Rectal smooth muscle tissue (tissue), 1 donor: ENCODE data around the gene OR7C1.
"Not testable (repeated sequence)": the region's sequence is repeated elsewhere in the genome, so short reads cannot be mapped to it uniquely, and the experiment has no call there.

Experiments used
- H3K27ac ChIP-seq: one replicate; pipeline ENCODE4 v1.7.0; 2013; ENCODE audit warnings: low read depth, low read length, inconsistent platforms
- H3K27me3 ChIP-seq: one replicate; pipeline ENCODE4 v1.7.0; 2013; ENCODE audit warnings: low read length; ENCODE audit not compliant: control insufficient read depth, insufficient read depth
- H3K36me3 ChIP-seq: one replicate; pipeline ENCODE4 v1.7.0; 2013; ENCODE audit warnings: low read length; ENCODE audit not compliant: control insufficient read depth, insufficient read depth
- H3K4me1 ChIP-seq: one replicate; pipeline ENCODE4 v1.7.0; 2013; ENCODE audit warnings: low read length; ENCODE audit not compliant: control insufficient read depth, insufficient read depth
- H3K4me3 ChIP-seq: one replicate; pipeline ENCODE4 v1.7.0; 2013; ENCODE audit warnings: low read length
- H3K9ac ChIP-seq: one replicate; pipeline ENCODE4 v1.7.0; 2013; ENCODE audit warnings: low read length

The OR7C1 gene

GRCh38 chr19:14782626-14783409 is 52.2 kb downstream of the OR7C1 start:
- Histone ChIP-seq H3K4me1 (no peaks in the 10 kb centered on the region), H3K27ac (no peak overlapping the region), H3K9ac (no peak overlapping the region), H3K36me3 (no peaks in the 10 kb centered on the region), H3K27me3 (no peaks in the 10 kb centered on the region), H3K4me3 (no peak overlapping the region)

DNA sequence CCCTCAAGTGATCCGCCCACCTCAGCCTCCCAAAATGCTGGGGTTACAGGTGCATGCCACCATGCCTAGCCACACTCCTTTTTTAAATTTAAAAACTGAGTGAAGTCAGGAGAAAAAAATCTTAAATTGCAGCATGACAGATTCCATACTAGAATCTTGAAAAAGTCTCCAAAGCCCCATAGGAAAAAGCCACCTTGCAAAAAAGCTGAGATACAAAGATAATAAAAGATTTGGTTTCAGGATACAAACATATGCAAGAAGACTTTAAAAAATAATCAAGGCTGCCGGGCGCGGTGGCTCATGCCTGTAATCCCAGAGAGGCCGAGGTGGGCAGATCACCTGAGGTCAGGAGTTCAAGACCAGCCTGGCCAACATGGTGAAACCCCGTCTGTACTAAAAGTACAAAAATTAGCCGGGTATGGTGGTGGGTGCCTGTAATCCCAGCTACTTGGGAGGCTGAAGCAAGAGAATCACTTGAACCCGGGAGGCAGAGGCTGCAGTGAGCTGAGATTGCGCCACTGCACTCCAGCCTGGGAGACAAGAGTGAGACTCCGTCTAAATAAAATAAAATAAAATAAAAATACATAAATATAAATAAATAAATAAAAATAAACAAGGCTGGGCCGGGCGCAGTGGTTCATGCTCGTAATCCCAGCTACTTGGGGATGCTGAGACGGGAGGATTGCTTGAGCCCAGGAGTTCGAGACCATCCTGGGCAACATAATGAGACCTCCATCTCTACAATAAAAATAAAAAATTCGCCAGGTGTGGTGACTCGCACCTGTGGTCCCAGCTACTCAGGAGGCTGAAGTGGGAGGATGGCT is 53.1 kb downstream of the OR7C1 start:
- H3K4me3 ChIP-seq, H3K36me3 ChIP-seq, H3K9ac ChIP-seq, H3K27me3 ChIP-seq, H3K27ac ChIP-seq, H3K4me1 ChIP-seq: not testable (repeated sequence)

GRCh38 chr19:14780622-14781225 is 54.3 kb downstream of the OR7C1 start:
- H3K9ac ChIP-seq, H3K4me3 ChIP-seq, H3K36me3 ChIP-seq, H3K27me3 ChIP-seq, H3K27ac ChIP-seq, H3K4me1 ChIP-seq: not testable (repeated sequence)

DNA sequence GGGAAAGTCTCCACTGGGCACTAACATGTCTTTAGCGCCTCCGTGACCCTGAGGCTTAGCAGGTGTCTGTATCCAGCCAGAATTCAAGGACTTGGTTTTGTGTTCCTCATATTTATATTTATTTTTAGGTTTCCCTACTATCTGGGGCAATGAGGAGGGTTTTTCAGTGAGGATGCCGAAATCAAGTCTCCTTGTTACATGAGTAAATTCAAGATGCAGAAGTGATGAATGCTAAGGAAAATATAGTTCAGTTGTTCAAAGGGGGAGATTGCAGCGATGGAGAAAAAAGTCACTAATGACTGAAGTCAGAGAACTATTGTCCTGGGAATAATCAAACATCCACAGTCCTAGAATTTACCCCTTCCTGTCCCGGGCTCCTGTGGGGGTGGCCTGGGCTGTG is 55.8 kb downstream of the OR7C1 start:
- H3K36me3 ChIP-seq = no peaks in the 10 kb centered on the region
- H3K27ac ChIP-seq = no peak overlapping the region
- H3K4me1 ChIP-seq = no peaks in the 10 kb centered on the region
- no peak overlapping the region for H3K9ac ChIP-seq
- H3K27me3 ChIP-seq = no peaks in the 10 kb centered on the region
- no peak overlapping the region for H3K4me3 ChIP-seq

- not testable (repeated sequence) for H3K4me3 ChIP-seq, H3K27ac ChIP-seq, H3K27me3 ChIP-seq
These were observed 56.7 kb downstream of the OR7C1 start, which contains the start of gene ADGRE2 for GRCh38 chr19:14778110-14778845. Gene ADGRE2, minus strand, starts transcription at chr19:14778560. Its CDS starts 1,804 bp downstream, at chr19:14776756.

GRCh38 chr19:14777645-14778044 is 57.3 kb downstream of the OR7C1 start:
- H3K4me3 ChIP-seq, H3K4me1 ChIP-seq, H3K36me3 ChIP-seq, H3K27ac ChIP-seq, H3K9ac ChIP-seq, H3K27me3 ChIP-seq: not testable (repeated sequence)

More at GRCh38 chr19:14778110-14778845, 56.7 kb downstream of the OR7C1 start, which contains the start of gene ADGRE2:
- not testable (repeated sequence) for H3K36me3 ChIP-seq, H3K4me1 ChIP-seq, H3K9ac ChIP-seq

GRCh38 chr19:14775869-14776586 is 59.0 kb downstream of the OR7C1 start:
- H3K4me3 ChIP-seq = peak overlapping the region; percentile 41
- H3K27me3 ChIP-seq = no peaks in the 10 kb centered on the region
- H3K27ac ChIP-seq = no peak overlapping the region
- H3K9ac ChIP-seq = no peak overlapping the region
- no peaks in the 10 kb centered on the region for H3K4me1 ChIP-seq
- H3K36me3 ChIP-seq = no peaks in the 10 kb centered on the region

DNA sequence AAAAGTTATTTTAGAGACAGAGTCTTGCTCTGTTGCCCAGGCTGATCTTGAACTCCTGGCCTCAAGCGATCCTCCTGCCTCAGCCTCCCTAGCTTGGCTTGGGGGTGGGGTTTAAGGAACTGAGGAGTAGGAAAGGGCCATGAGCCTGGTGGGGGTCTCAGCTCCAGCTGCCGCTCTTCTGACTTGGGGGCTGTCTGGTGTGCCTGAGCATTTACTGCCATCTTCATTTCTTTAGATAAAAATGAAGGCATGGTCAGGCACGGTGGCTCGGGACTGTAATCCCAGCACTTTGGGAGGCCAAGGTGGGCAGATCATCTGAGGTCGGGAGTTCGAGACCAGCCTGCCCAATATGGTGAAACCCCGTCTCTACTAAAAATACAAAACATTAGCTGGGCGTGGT is 59.7 kb downstream of the OR7C1 start:
- H3K9ac ChIP-seq, H3K4me1 ChIP-seq, H3K36me3 ChIP-seq, H3K27me3 ChIP-seq, H3K4me3 ChIP-seq, H3K27ac ChIP-seq: not testable (repeated sequence)

GRCh38 chr19:14774373-14774772 is 60.6 kb downstream of the OR7C1 start:
- Histone ChIP-seq H3K4me3 (no peak overlapping the region), H3K36me3 (no peaks in the 10 kb centered on the region), H3K27ac (no peak overlapping the region), H3K4me1 (no peaks in the 10 kb centered on the region), H3K9ac (no peak overlapping the region), H3K27me3 (no peaks in the 10 kb centered on the region)

- not testable (repeated sequence) for H3K27ac ChIP-seq, H3K4me1 ChIP-seq, H3K9ac ChIP-seq, H3K4me3 ChIP-seq, H3K36me3 ChIP-seq, H3K27me3 ChIP-seq
These were observed 61.3 kb downstream of the OR7C1 start for GRCh38 chr19:14773722-14774121.

DNA sequence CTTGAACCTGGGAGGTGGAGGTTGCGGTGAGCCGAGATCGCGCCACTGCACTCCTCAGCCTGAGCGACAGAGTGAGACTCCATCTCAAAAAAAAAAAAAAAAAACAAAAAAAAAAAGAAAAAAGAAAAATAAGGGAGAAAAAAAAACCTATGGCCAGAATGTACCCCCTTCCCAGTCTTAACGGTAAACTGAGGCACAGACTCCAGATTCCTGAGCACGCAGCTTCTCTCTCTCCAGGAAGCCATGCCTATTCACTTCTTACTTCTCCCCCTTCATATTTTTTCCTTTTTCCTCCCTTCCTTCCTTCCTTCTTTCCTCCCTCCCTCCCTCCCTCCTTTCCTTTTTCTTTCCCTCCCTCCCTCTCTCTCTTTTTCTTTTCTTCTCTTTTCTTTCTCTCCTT is 62.0 kb downstream of the OR7C1 start:
- Histone ChIP-seq H3K4me1 (no peaks in the 10 kb centered on the region), H3K36me3 (no peaks in the 10 kb centered on the region), H3K27ac (no peak overlapping the region), H3K9ac (no peak overlapping the region), H3K4me3 (no peak overlapping the region), H3K27me3 (no peaks in the 10 kb centered on the region)
